Caco-2 (cell line): ENCODE measurements around the gene USP10. TPM values are rescaled to one million over a fixed set of nuclear protein-coding genes. Genes with fewer than 3 reads are reported as not detected.

ENCODE experiments used
- BruUV-seq: library from RNA; stranded (reverse); fragments of 400-500 nt; replicated peaks from 2 replicates; lab custom pipeline; 2021; lab: Mats Ljungman, UMichigan
- CTCF ChIA-PET: fragments of 300-600 bp; sonication (Branson Sonifier 250); formaldehyde crosslinking; loops from one replicate; lab custom pipeline; 2022; ENCODE audit warnings: antibody characterized with exemption; lab: Charles Lee
- POLR2A ChIA-PET: fragments of 300-600 bp; sonication (Branson Sonifier 250); formaldehyde crosslinking; loops from one replicate; lab custom pipeline; 2022; ENCODE audit warnings: antibody characterized with exemption; lab: Charles Lee
- DNase-seq, 2 experiments: peaks; one replicate each; pipeline versions ENCODE4 v3.0.0 to v3.0.0-alpha.2; 2020 to 2022
- H3K27me3 ChIP-seq: replicated peaks from 2 replicates; pipeline ENCODE4 v1.6.0; 2011; ENCODE audit warnings: low read length; ENCODE audit not compliant: control insufficient read depth, insufficient read depth
- H3K36me3 ChIP-seq: 2 replicates; pipeline ENCODE4 v1.5.1; 2011; ENCODE audit warnings: low read length; ENCODE audit not compliant: control insufficient read depth, insufficient read depth
- H3K4me1 ChIP-seq: fragments of 250-450 bp; sonication (Bioruptor Pico); 2 replicates; pipeline ENCODE4 v1.5.1; 2020; ENCODE audit warnings: mild to moderate bottlenecking
- H3K4me3 ChIP-seq: 2 replicates; pipeline ENCODE4 v1.5.1; 2011; ENCODE audit warnings: low read depth, mild to moderate bottlenecking, control low read depth, low read length
- H3K9me3 ChIP-seq: fragments of 250-450 bp; sonication (Bioruptor Pico); 2 replicates; pipeline ENCODE4 v1.5.1; 2020; ENCODE audit warnings: mild to moderate bottlenecking, moderate library complexity
- H3K27ac Mint-ChIP-seq: one replicate; pipeline ENCODE4 v1.8.0; 2022; ENCODE audit warnings: mixed read lengths; ENCODE audit not compliant: unreplicated experiment
- H3K27me3 Mint-ChIP-seq: one replicate; pipeline ENCODE4 v1.8.0; 2022; ENCODE audit warnings: mixed read lengths; ENCODE audit not compliant: insufficient read depth, unreplicated experiment
- H3K36me3 Mint-ChIP-seq: one replicate; pipeline ENCODE4 v1.8.0; 2022; ENCODE audit warnings: mild to moderate bottlenecking, mixed read lengths; ENCODE audit not compliant: insufficient read depth, unreplicated experiment
- H3K4me1 Mint-ChIP-seq: one replicate; pipeline ENCODE4 v1.8.0; 2022; ENCODE audit warnings: low read depth, mixed read lengths; ENCODE audit not compliant: unreplicated experiment
- H3K4me3 Mint-ChIP-seq: one replicate; pipeline ENCODE4 v1.8.0; 2022; ENCODE audit warnings: mild to moderate bottlenecking, moderate library complexity, mixed read lengths; ENCODE audit not compliant: unreplicated experiment
- H3K9me3 Mint-ChIP-seq: one replicate; pipeline ENCODE4 v1.8.0; 2022; ENCODE audit warnings: mixed read lengths; ENCODE audit not compliant: unreplicated experiment
- CTCF ChIP-seq, 2 experiments: fragments of 200-600 bp in 1 of 2; IDR thresholded peaks; 1 replicate in 1 of 2; 2 replicates in 1 of 2; pipeline versions ENCODE4 v1.5.1 to v1.8.0; 2011 to 2022; ENCODE audit warnings: antibody characterized with exemption in 1 of 2, control low read depth in 1 of 2, inconsistent platforms in 1 of 2, low read depth in 1 of 2, low read length in 1 of 2, mild to moderate bottlenecking in 1 of 2, moderate library complexity in 1 of 2; ENCODE audit not compliant: insufficient read depth in 1 of 2, severe bottlenecking in 1 of 2, unreplicated experiment in 1 of 2
- intact Hi-C: fragments of 100-400 bp; cut with micrococcal nuclease; formaldehyde crosslinking; loops from one replicate; pipeline ENCODE4 v1.10.0; 2022; ENCODE audit not compliant: unreplicated experiment
- total RNA-seq: library from RNA; stranded (reverse); gene quantifications from 2 replicates; pipeline ENCODE4 v1.2.3, GENCODE V29; 2022

USP10 gene
- total RNA-seq, 1 experiment from 2014 or later, result 147 TPM

GRCh38 chr16:84652566-84652965 lies 47.2 kb upstream of the USP10 start:
- H3K27me3 ChIP-seq, result no peaks in the 10 kb centered on the region
- ChIA-PET CTCF (no interaction called here), POLR2A (no interaction called here)
- no peaks in the 10 kb centered on the region for H3K27me3 Mint-ChIP-seq
- no peaks in the 10 kb centered on the region for H3K9me3 ChIP-seq
- no peak for DNase-seq
- peaks cover 14% of the 10 kb centered on the region; the same call in 1 of the 2 replicates for H3K4me1 ChIP-seq
- no peak overlapping the region for H3K4me3 ChIP-seq
- intact Hi-C loops, result no loop called here
- H3K36me3 Mint-ChIP-seq, result peaks cover 47% of the 10 kb centered on the region
- BruUV-seq, result no TSS peak
- H3K36me3 ChIP-seq, result peaks cover 5% of the 10 kb centered on the region
- no peak overlapping the region for H3K4me3 Mint-ChIP-seq
- H3K9me3 Mint-ChIP-seq, result no peaks in the 10 kb centered on the region
- H3K27ac Mint-ChIP-seq, result no peak overlapping the region
- peaks cover 11% of the 10 kb centered on the region for H3K4me1 Mint-ChIP-seq
- TF ChIP-seq CTCF (IDR thresholded peaks at IDR 0.05; ENCODE audit: insufficient read depth in 1 of 2, low read depth in 1 of 2, low read length in 1 of 2, severe bottlenecking in 1 of 2, unreplicated experiment in 1 of 2), result no peak

GRCh38 chr16:84654238-84654637 lies 45.6 kb upstream of the USP10 start:
- H3K36me3 ChIP-seq, result peaks cover 7% of the 10 kb centered on the region
- Mint-ChIP-seq H3K36me3 (peaks cover 58% of the 10 kb centered on the region), H3K27ac (no peak overlapping the region), H3K4me1 (peaks cover 6% of the 10 kb centered on the region), H3K9me3 (no peaks in the 10 kb centered on the region), H3K27me3 (no peaks in the 10 kb centered on the region), H3K4me3 (no peak overlapping the region)
- DNase-seq, result no peak
- H3K4me3 ChIP-seq, result no peak overlapping the region
- no TSS peak for BruUV-seq
- no peak for TF ChIP-seq CTCF (IDR thresholded peaks at IDR 0.05; ENCODE audit: insufficient read depth in 1 of 2, low read depth in 1 of 2, low read length in 1 of 2, severe bottlenecking in 1 of 2, unreplicated experiment in 1 of 2)
- no peaks in the 10 kb centered on the region for H3K27me3 ChIP-seq
- intact Hi-C loops, result no loop called here
- CTCF ChIA-PET, result interaction anchor here (0.6 to 1.0 kb wide), 2 partner anchors 20 to 124 kb away, joined by 3 read pairs; no protein-coding TSS in a partner anchor
- H3K9me3 ChIP-seq, result no peaks in the 10 kb centered on the region
- H3K4me1 ChIP-seq, result peaks cover 13% of the 10 kb centered on the region; the same call in 1 of the 2 replicates
- POLR2A ChIA-PET, result interaction anchor here (0.5 kb wide), 1 partner anchor 232 kb away, joined by 6 read pairs; no protein-coding TSS in a partner anchor

- Histone ChIP-seq H3K36me3 (peaks cover 7% of the 10 kb centered on the region), H3K9me3 (no peaks in the 10 kb centered on the region), H3K27me3 (no peaks in the 10 kb centered on the region), H3K4me1 (peaks cover 8% of the 10 kb centered on the region; the same call in 1 of the 2 replicates), H3K4me3 (no peak overlapping the region)
- intact Hi-C loops, result no loop called here
- H3K27me3 Mint-ChIP-seq, result no peaks in the 10 kb centered on the region
- peaks cover 6% of the 10 kb centered on the region for H3K4me1 Mint-ChIP-seq
- POLR2A ChIA-PET, result interaction anchor here (0.5 kb wide), 1 partner anchor 231 kb away, joined by 6 read pairs; no protein-coding TSS in a partner anchor
- no peak for TF ChIP-seq CTCF (IDR thresholded peaks at IDR 0.05; ENCODE audit: insufficient read depth in 1 of 2, low read depth in 1 of 2, low read length in 1 of 2, severe bottlenecking in 1 of 2, unreplicated experiment in 1 of 2)
- H3K9me3 Mint-ChIP-seq, result no peaks in the 10 kb centered on the region
- no peak for DNase-seq
- H3K27ac Mint-ChIP-seq, result no peak overlapping the region
- no peak overlapping the region for H3K4me3 Mint-ChIP-seq
- CTCF ChIA-PET, result interaction anchor here (0.7 to 1.0 kb wide), 2 partner anchors 20 to 185 kb away, joined by 3 read pairs; no protein-coding TSS in a partner anchor
- BruUV-seq, result no TSS peak
- H3K36me3 Mint-ChIP-seq, result peaks cover 65% of the 10 kb centered on the region
Observed at GRCh38 chr16:84654998-84655397, 44.8 kb upstream of the USP10 start.
